COLO668 (cell line): ENCODE data around the gene HRCT1.
A peak's percentile ranks its signal among the peaks of the same experiment; 100 is the strongest.
"Not testable (repeated sequence)": the region's sequence is repeated elsewhere in the genome, so short reads cannot be mapped to it uniquely, and the experiment has no call there.

ENCODE experiments used
- DNase-seq: peaks from one replicate; lab custom pipeline; 2025; ENCODE audit not compliant: unreplicated experiment; lab: John Stamatoyannopoulos, UW

Gene HRCT1

GRCh38 chr9:35905912-35906679, at the start of gene HRCT1:
Gene HRCT1 (plus strand): TSS chr9:35906202. CDS start chr9:35906288, 86 bp downstream.
- DNase-seq = peak; percentile 30

- DNase-seq = no peak
Observed at GRCh38 chr9:35856206-35856605, 49.8 kb upstream of the HRCT1 start.

GRCh38 chr9:35856882-35857281, 49.1 kb upstream of the HRCT1 start:
- no peak for DNase-seq

- DNase-seq = no peak
Observed at GRCh38 chr9:35858458-35858857, 47.5 kb upstream of the HRCT1 start.

- DNase-seq = no peak
Observed at GRCh38 chr9:35859310-35859989, 46.6 kb upstream of the HRCT1 start.

GRCh38 chr9:35859990-35860339, 46.0 kb upstream of the HRCT1 start:
- DNase-seq = no peak

- no peak for DNase-seq
Observed at GRCh38 chr9:35861161-35861897, 44.7 kb upstream of the HRCT1 start.

- no peak for DNase-seq
Observed at GRCh38 chr9:35862328-35862727, 43.7 kb upstream of the HRCT1 start.

- DNase-seq = no peak
Observed at GRCh38 chr9:35863583-35863982, 42.4 kb upstream of the HRCT1 start.

- DNase-seq = no peak
Observed at GRCh38 chr9:35864695-35865255, 41.2 kb upstream of the HRCT1 start.

GRCh38 chr9:35867538-35867937, 38.5 kb upstream of the HRCT1 start:
- DNase-seq = no peak

- DNase-seq = no peak
Observed at GRCh38 chr9:35868933-35869332, 37.1 kb upstream of the HRCT1 start.

- DNase-seq = no peak
Observed at GRCh38 chr9:35869621-35870216, 36.3 kb upstream of the HRCT1 start.

GRCh38 chr9:35870351-35870923, 35.6 kb upstream of the HRCT1 start, which contains the start of gene OR13J1:
Gene OR13J1 (minus strand): TSS chr9:35870401. CDS start chr9:35870401, 0 bp downstream.
- no peak for DNase-seq

GRCh38 chr9:35871545-35871944, 34.5 kb upstream of the HRCT1 start:
- no peak for DNase-seq

GRCh38 chr9:35872505-35872904, 33.5 kb upstream of the HRCT1 start:
- DNase-seq = no peak

GRCh38 chr9:35882263-35882848, 23.6 kb upstream of the HRCT1 start:
- peak; percentile 80 for DNase-seq

GRCh38 chr9:35882996-35883395, 23.0 kb upstream of the HRCT1 start:
- no peak for DNase-seq

GRCh38 chr9:35884908-35885307, 21.1 kb upstream of the HRCT1 start:
- DNase-seq = not testable (repeated sequence)

GRCh38 chr9:35891646-35892045, 14.4 kb upstream of the HRCT1 start:
- no peak for DNase-seq
